ENCODE measurements around the gene TMEM250. TPM values are rescaled to one million over a fixed set of nuclear protein-coding genes. Genes with fewer than 3 reads are reported as not detected.

TMEM250 gene
- total RNA-seq, 1 experiment from 2014 or later = 48.4 TPM

DNA sequence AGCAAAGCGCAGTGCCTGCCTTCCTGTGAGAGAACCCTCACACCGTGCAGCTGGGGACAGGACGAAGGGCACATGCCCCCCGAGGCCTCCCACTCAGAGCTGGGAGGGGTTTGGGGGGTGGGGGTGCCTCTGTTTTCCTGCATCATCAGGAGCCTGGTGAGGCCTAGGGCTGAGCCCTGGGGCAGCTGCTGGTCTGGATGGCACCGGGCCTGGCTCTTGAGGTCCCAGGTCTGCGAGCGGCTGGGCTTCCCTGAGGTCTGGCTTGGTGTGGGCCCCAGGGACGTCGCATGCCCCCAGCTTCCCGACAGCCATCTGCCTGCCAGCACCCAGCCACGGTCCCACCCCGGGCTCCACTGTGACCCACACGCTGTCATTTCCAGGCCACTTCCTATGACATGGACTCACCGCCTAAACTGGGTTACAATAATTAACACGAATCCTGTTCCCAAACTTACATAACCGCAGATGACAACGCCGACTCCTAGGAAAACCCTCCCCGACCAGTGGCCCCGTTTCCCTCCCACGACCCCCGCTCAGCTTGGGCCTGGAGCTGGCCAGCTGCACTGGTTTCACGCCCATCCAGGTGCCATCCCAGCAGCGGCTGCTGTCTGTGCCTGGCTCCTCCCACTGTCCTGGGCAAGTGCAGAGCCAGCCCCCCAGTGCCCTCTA lies 32.3 kb downstream of the TMEM250 start:
- intact Hi-C loops (cut with micrococcal nuclease; ENCODE audit: unreplicated experiment) = no loop called here
- no peak overlapping the region for H3K27ac ChIP-seq (ENCODE audit: low read depth, low read length, poor library complexity, severe bottlenecking)
- H3K4me3 ChIP-seq (ENCODE audit: low read depth, low read length, poor library complexity, severe bottlenecking) = no peak overlapping the region
- BruUV-seq (replicated peaks) = no TSS peak
- no peak for TF ChIP-seq EZH2 (IDR thresholded peaks at IDR 0.05; ENCODE audit: borderline replicate concordance, low read depth, low read length, poor library complexity, severe bottlenecking)
- TF ChIP-seq, protein P1, sequence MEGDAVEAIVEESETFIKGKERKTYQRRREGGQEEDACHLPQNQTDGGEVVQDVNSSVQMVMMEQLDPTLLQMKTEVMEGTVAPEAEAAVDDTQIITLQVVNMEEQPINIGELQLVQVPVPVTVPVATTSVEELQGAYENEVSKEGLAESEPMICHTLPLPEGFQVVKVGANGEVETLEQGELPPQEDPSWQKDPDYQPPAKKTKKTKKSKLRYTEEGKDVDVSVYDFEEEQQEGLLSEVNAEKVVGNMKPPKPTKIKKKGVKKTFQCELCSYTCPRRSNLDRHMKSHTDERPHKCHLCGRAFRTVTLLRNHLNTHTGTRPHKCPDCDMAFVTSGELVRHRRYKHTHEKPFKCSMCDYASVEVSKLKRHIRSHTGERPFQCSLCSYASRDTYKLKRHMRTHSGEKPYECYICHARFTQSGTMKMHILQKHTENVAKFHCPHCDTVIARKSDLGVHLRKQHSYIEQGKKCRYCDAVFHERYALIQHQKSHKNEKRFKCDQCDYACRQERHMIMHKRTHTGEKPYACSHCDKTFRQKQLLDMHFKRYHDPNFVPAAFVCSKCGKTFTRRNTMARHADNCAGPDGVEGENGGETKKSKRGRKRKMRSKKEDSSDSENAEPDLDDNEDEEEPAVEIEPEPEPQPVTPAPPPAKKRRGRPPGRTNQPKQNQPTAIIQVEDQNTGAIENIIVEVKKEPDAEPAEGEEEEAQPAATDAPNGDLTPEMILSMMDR (conservative IDR thresholded peaks at IDR 0.05; ENCODE audit: low read depth, low read length) = no peak
- peaks cover 51% of the 10 kb centered on the region for H3K4me1 ChIP-seq (ENCODE audit: insufficient read depth, low read length, poor library complexity, severe bottlenecking)
- H3K9me3 ChIP-seq (ENCODE audit: low read depth, low read length, poor library complexity, severe bottlenecking) = no peaks in the 10 kb centered on the region
- DNase-seq (ENCODE audit: low spot score) = no peak
- no peaks in the 10 kb centered on the region for H3K36me3 ChIP-seq (ENCODE audit: insufficient read depth, low read length, poor library complexity, severe bottlenecking)
- CTCF ChIA-PET = no interaction called here
- POLR2A ChIA-PET (ENCODE audit: low non-redundant PET) = interaction anchor here (0.6 kb wide), 1 partner anchor 19 kb away, joined by 5 read pairs; no protein-coding TSS in a partner anchor
- H3K27me3 ChIP-seq (replicated peaks; ENCODE audit: insufficient read depth, low read depth, low read length, poor library complexity) = no peaks in the 10 kb centered on the region

DNA sequence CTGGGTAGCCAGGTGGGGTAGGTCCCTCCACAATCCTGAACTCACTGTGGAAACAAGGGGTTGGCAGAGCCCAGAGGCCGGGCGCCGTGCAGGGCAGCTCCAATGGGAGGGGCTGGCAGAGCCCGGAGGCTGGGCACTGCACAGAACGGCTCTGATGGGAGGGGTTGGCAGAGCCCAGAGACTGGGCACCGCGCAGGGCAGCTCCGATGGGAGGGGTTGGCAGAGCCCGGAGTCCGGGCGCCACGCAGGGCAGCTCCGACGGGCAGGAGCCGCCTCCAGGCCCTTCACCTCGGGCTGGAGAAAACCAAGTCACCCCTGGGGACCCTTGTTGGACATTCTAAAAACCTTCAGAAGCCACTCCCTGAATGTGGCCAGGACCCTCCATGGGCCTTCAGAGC lies 32.9 kb downstream of the TMEM250 start:
- DNase-seq (ENCODE audit: low spot score) = no peak
- TF ChIP-seq, protein P1 (conservative IDR thresholded peaks at IDR 0.05; ENCODE audit: low read depth, low read length) = no peak
- no peak for TF ChIP-seq EZH2 (IDR thresholded peaks at IDR 0.05; ENCODE audit: borderline replicate concordance, low read depth, low read length, poor library complexity, severe bottlenecking)
- Histone ChIP-seq H3K36me3 (ENCODE audit: insufficient read depth, low read length, poor library complexity, severe bottlenecking) (no peaks in the 10 kb centered on the region), H3K4me1 (ENCODE audit: insufficient read depth, low read length, poor library complexity, severe bottlenecking) (peaks cover 50% of the 10 kb centered on the region), H3K4me3 (ENCODE audit: low read depth, low read length, poor library complexity, severe bottlenecking) (no peak overlapping the region), H3K27ac (ENCODE audit: low read depth, low read length, poor library complexity, severe bottlenecking) (no peak overlapping the region), H3K27me3 (replicated peaks; ENCODE audit: insufficient read depth, low read depth, low read length, poor library complexity) (no peaks in the 10 kb centered on the region), H3K9me3 (ENCODE audit: low read depth, low read length, poor library complexity, severe bottlenecking) (no peaks in the 10 kb centered on the region)
- CTCF ChIA-PET = no interaction called here
- no TSS peak for BruUV-seq (replicated peaks)
- intact Hi-C loops (cut with micrococcal nuclease; ENCODE audit: unreplicated experiment) = no loop called here
- POLR2A ChIA-PET (ENCODE audit: low non-redundant PET) = interaction anchor here (0.6 kb wide), 1 partner anchor 20 kb away, joined by 5 read pairs; no protein-coding TSS in a partner anchor

DNA sequence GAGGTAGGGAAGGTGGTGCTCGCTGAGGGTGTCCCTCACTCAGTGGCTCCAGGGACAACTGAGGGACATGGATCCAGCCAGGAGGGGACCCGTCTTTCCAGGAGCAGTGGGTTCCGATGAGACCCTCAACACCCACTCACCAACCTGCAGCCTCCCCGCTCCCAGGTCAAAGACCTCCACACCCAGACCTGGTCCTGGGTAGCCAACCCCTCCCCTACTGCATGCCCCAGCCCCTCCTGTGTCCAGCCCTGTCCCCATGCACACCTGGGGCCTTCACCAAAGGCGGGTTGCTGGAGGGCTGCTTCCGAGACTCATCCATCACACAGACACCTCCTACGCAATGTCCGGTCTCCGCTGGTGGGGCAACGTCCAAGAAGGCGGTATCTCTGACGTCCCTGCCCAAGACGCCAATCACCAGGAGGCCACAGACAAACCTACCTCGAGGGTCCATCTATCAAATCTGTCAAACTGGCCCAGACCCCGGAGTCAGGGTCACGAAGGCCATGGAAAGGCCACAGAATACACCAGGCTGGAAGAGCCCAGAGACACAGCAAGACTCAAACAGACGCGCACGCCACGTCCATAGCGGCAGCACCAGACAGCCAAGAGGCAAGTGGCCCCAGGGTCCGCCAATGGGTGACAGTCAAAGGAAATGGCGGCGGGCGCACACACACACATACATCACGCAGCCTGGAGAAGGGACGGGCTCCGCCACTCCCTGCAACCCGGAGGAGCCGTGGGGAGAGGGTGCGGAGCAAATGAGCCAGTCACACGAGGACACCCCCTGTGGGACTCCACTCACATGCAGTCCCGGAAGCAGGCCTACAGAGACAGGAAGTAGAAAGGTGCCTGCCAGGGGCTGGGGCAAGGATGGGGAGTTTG lies 34.4 kb downstream of the TMEM250 start:
- Histone ChIP-seq H3K9me3 (ENCODE audit: low read depth, low read length, poor library complexity, severe bottlenecking) (no peaks in the 10 kb centered on the region), H3K27me3 (replicated peaks; ENCODE audit: insufficient read depth, low read depth, low read length, poor library complexity) (no peaks in the 10 kb centered on the region), H3K4me3 (ENCODE audit: low read depth, low read length, poor library complexity, severe bottlenecking) (no peak overlapping the region), H3K4me1 (ENCODE audit: insufficient read depth, low read length, poor library complexity, severe bottlenecking) (peaks cover 35% of the 10 kb centered on the region), H3K27ac (ENCODE audit: low read depth, low read length, poor library complexity, severe bottlenecking) (no peak overlapping the region), H3K36me3 (ENCODE audit: insufficient read depth, low read length, poor library complexity, severe bottlenecking) (no peaks in the 10 kb centered on the region)
- ChIA-PET CTCF (no interaction called here), POLR2A (ENCODE audit: low non-redundant PET) (no interaction called here)
- TF ChIP-seq EZH2 (IDR thresholded peaks at IDR 0.05; ENCODE audit: borderline replicate concordance, low read depth, low read length, poor library complexity, severe bottlenecking) = no peak
- TF ChIP-seq, protein P1 (conservative IDR thresholded peaks at IDR 0.05; ENCODE audit: low read depth, low read length) = no peak
- no TSS peak for BruUV-seq (replicated peaks)
- intact Hi-C loops (cut with micrococcal nuclease; ENCODE audit: unreplicated experiment) = no loop called here
- no peak for DNase-seq (ENCODE audit: low spot score)
